ENCODE measurements around the gene AIPL1. TPM values are rescaled to one million over a fixed set of nuclear protein-coding genes. Genes with fewer than 3 reads are reported as not detected.

Gene AIPL1
- total and polyA plus RNA-seq, 2 donors (not counting 3 experiments of a cell fraction or from before 2014, with no cell fraction given), result not detected

DNA sequence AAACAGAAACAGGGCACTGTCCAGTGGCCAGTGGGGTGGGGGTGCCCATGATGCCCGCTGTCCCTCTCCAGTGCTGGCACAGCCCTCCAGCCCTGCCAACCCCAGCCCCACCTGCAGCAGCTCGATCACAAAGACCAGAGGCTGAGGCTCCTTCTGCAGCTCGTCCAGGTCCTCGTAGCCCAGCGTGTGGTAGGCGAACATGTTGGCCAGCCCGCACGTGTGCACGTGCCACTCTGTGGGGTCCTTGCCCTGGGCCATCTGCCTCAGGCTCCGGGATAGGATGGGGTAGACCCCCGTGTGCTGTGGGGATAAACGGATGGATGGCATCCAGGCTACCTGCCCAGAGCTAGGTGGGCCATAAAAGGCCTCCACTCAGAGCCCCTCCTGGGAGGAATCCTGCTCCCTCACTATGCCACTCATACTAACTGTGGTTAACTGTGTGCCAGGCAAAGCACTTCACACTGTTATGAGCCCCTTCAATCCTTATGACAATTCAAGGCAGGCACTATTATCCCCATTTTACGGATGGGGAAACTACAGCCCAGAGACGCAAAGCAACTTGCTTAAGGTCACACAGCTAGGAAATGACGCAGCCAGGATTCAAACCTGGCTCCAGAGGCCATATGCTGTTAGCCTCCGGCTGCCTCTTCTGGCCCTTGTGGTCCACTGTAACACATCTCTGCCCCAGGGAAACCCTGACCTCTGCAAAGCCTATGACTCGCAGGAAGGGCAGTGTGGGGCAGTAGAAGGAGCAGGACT, 6.5 kb downstream of the AIPL1 start:
- no peaks in the 10 kb centered on the region for H3K4me1 ChIP-seq (ENCODE audit: control insufficient read depth, extremely low read depth, insufficient read depth, low read length)
- H3K4me2 ChIP-seq (ENCODE audit: insufficient read depth, low read length), result no peak overlapping the region
- no peaks in the 10 kb centered on the region for H3K9me1 ChIP-seq (replicated peaks; ENCODE audit: control insufficient read depth, extremely low read depth, insufficient read depth, low read length)
- intact Hi-C loops (cut with micrococcal nuclease) (no loop called here), dilution Hi-C loops (cut with MboI; ENCODE audit: extremely low pct_ligation_motif_present, low sequenced_read_pairs) (no loop called here)
- no peak for TF ChIP-seq FOS (IDR thresholded peaks at IDR 0.05; ENCODE audit: borderline replicate concordance, insufficient read depth, low read length)
- TF ChIP-seq JUN (IDR thresholded peaks at IDR 0.05; ENCODE audit: borderline replicate concordance, insufficient read depth, insufficient read length, low read depth), result no peak
- no peak for TF ChIP-seq EZH2 (IDR thresholded peaks at IDR 0.05; ENCODE audit: borderline replicate concordance, low read depth, low read length, severe bottlenecking)
- TF ChIP-seq POLR2AphosphoS5 (IDR thresholded peaks at IDR 0.05; ENCODE audit: insufficient read depth, low read depth, low read length), result no peak
- no peak for TF ChIP-seq MYC (IDR thresholded peaks at IDR 0.05; ENCODE audit: low read depth, low read length)
- TF ChIP-seq, protein P1, sequence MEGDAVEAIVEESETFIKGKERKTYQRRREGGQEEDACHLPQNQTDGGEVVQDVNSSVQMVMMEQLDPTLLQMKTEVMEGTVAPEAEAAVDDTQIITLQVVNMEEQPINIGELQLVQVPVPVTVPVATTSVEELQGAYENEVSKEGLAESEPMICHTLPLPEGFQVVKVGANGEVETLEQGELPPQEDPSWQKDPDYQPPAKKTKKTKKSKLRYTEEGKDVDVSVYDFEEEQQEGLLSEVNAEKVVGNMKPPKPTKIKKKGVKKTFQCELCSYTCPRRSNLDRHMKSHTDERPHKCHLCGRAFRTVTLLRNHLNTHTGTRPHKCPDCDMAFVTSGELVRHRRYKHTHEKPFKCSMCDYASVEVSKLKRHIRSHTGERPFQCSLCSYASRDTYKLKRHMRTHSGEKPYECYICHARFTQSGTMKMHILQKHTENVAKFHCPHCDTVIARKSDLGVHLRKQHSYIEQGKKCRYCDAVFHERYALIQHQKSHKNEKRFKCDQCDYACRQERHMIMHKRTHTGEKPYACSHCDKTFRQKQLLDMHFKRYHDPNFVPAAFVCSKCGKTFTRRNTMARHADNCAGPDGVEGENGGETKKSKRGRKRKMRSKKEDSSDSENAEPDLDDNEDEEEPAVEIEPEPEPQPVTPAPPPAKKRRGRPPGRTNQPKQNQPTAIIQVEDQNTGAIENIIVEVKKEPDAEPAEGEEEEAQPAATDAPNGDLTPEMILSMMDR (IDR thresholded peaks at IDR 0.05; ENCODE audit: extremely low read depth in 1 of 2, insufficient read depth in 1 of 2, low read depth in 1 of 2, low read length in 2 of 2), result no peak
- no peak for TF ChIP-seq GATA2 (IDR thresholded peaks at IDR 0.05; ENCODE audit: insufficient read depth, insufficient read length, low read depth, low read length)
- TF ChIP-seq MAX (IDR thresholded peaks at IDR 0.05; ENCODE audit: insufficient read depth, insufficient read length), result no peak
- no peak for TF ChIP-seq POLR2A (IDR thresholded peaks at IDR 0.05; ENCODE audit: low read depth, low read length)
- H3K9me3 ChIP-seq (replicated peaks; ENCODE audit: control insufficient read depth, insufficient read depth, low read length), result no peaks in the 10 kb centered on the region
- no TSS peak for BruUV-seq (replicated peaks)
- H4K20me1 ChIP-seq (replicated peaks; ENCODE audit: control insufficient read depth, extremely low read depth, insufficient read depth, low read length), result no peaks in the 10 kb centered on the region
- POLR2A ChIA-PET, result no interaction called here
- H3K27ac ChIP-seq (ENCODE audit: insufficient read depth, low read depth, low read length), result no peak overlapping the region
- H3K27me3 ChIP-seq (ENCODE audit: control insufficient read depth in 2 of 2, insufficient read depth in 2 of 2, low read length in 2 of 2), result no peaks in the 10 kb centered on the region
- FAIRE-seq (no peak), DNase-seq (ENCODE audit: low read depth, low spot score) (no peak)
- H3K79me2 ChIP-seq (ENCODE audit: control insufficient read depth, insufficient read depth, low read length), result no peaks in the 10 kb centered on the region
- H3K9ac ChIP-seq (replicated peaks; ENCODE audit: extremely low read depth, insufficient read depth, low read length), result no peak overlapping the region
- CTCF ChIA-PET, result interaction anchor here (0.9 to 5.0 kb wide), 5 partner anchors 8 to 841 kb away, joined by 3 to 26 read pairs (median 6); no protein-coding TSS in a partner anchor
- no peaks in the 10 kb centered on the region for H3K36me3 ChIP-seq (ENCODE audit: control insufficient read depth in 2 of 2, extremely low read depth in 1 of 2, insufficient read depth in 2 of 2, low read length in 2 of 2)
- H2AFZ ChIP-seq (ENCODE audit: low read depth, low read length), result no peak overlapping the region
- no peak overlapping the region for H3K4me3 ChIP-seq (replicated peaks in 1 of 3; ENCODE audit: insufficient read depth in 1 of 3, low read depth in 1 of 3, low read length in 3 of 3)

Measured in endothelial cell of umbilical vein (primary cell).